H1 (cell line): ENCODE measurements around the gene OLFM1. TPM values are rescaled to one million over a fixed set of nuclear protein-coding genes. Genes with fewer than 3 reads are reported as not detected.

Experiments used
- CBX8 ChIP-seq: fragments of 300-800, 300-1000 bp; sonication (generic); IDR thresholded peaks from 2 replicates; pipeline ENCODE4 v1.7.1; 2016; ENCODE audit warnings: low read depth, low read length, borderline replicate concordance
- SP2 ChIP-seq: IDR thresholded peaks from 2 replicates; pipeline ENCODE4 v1.6.1; 2012; ENCODE audit warnings: mild to moderate bottlenecking, low read length, inconsistent platforms
- polyA plus RNA-seq, 7 experiments: library from polyadenylated mRNA; depleted of rRNA in 3 of 7; stranded (reverse) in 5 of 7; unstranded in 2 of 7; fragments of >200 nt in 5 of 7; fragments of 200-250 nt in 2 of 7; gene quantifications; 1 replicate in 5 of 7; 2 replicates in 1 of 7; 4 replicates in 1 of 7; pipeline versions ENCODE4 v1.2.1 to v1.2.3, GENCODE V29; 2011 to 2013; ENCODE audit warnings: missing spikeins in 2 of 7, mixed read lengths in 2 of 7
- total RNA-seq: library from RNA; stranded (reverse); fragmentation: NEBNext Ultra II Directional; extraction: Animal tissue kit (Norgen Biotek cat#: 25700); gene quantifications from 2 replicates; pipeline ENCODE4 v1.2.1, GENCODE V29; 2021
- TF ChIP-seq, protein P1 (sequence below): IDR thresholded peaks from 2 replicates; pipeline ENCODE4 v1.6.1; 2012; ENCODE audit warnings: inconsistent platforms

OLFM1 gene
- total and polyA plus RNA-seq, 2 of the 8 experiments (the other 6 are each of a cell fraction or from before 2014, with no cell fraction given) = 53.0 to 53.4 TPM

DNA sequence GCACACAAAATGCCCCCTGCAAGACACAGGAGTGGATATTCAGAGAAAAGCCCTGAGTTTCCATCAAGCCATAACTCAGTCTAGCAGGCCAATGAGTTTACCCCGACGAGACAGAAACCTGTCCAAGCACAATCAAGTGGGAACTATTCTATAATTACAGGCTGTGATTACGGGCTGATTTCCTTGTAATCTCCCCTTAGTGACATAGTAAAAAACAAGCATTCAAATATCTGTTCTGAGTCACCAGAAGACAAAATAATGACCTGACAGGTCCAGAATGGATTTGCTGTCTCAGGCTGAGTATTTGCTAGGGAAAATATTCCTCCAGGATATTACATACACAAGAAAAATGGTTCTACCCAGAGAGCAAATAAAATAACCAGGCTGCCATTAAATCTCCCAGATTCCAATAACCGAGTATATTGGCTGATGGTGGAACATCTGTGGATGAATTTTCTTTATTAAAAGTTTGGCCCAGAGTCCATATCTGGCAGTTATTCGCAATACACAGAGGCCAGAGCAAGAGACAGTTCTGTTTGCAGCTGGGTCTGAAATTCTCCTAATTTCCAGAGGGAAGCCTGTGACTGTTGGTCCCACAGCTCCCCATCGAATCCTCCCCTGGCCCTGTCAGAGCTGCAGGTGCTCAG lies 35.8 kb downstream of the OLFM1 start (continued):
- TF ChIP-seq, protein P1, sequence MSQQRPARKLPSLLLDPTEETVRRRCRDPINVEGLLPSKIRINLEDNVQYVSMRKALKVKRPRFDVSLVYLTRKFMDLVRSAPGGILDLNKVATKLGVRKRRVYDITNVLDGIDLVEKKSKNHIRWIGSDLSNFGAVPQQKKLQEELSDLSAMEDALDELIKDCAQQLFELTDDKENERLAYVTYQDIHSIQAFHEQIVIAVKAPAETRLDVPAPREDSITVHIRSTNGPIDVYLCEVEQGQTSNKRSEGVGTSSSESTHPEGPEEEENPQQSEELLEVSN = no peak
- no peak for TF ChIP-seq CBX8
- no peak for TF ChIP-seq SP2
